Measurements from ENCODE around the gene ATP8B4. TPM values are rescaled to one million over a fixed set of nuclear protein-coding genes. Genes with fewer than 3 reads are reported as not detected.
A peak's percentile ranks its signal among the peaks of the same experiment; 100 is the strongest.

ATP8B4 gene
- total and polyA plus RNA-seq, 8 donors: 2.1 to 8.1 (median 2.9) TPM

- no peak for TF ChIP-seq CTCF (IDR thresholded peaks at IDR 0.05)
- ATAC-seq: no peak
These were observed 127.4 kb downstream of the ATP8B4 start for GRCh38 chr15:49991587-49991986.

GRCh38 chr15:49990835-49991545, 128.0 kb downstream of the ATP8B4 start:
- intact Hi-C loops (cut with DNase I): no loop called here
- Histone ChIP-seq H3K4me1 (peaks cover 0 to 9% of the 10 kb centered on the region in 2 donors), H3K9me3 (no peaks in the 10 kb centered on the region), H3K27ac (no peak overlapping the region), H3K36me3 (no peaks in the 10 kb centered on the region), H3K27me3 (no peaks in the 10 kb centered on the region), H3K4me3 (no peak overlapping the region)
- no peak for DNase-seq
- no peak for TF ChIP-seq CTCF (IDR thresholded peaks at IDR 0.05)
- no peak for ATAC-seq

More at GRCh38 chr15:49991587-49991986, 127.4 kb downstream of the ATP8B4 start:
- Histone ChIP-seq H3K4me1 (peaks cover 0 to 9% of the 10 kb centered on the region in 2 donors), H3K36me3 (no peaks in the 10 kb centered on the region), H3K4me3 (no peak overlapping the region), H3K27ac (no peak overlapping the region), H3K27me3 (no peaks in the 10 kb centered on the region), H3K9me3 (no peaks in the 10 kb centered on the region)
- intact Hi-C loops (cut with DNase I): no loop called here
- no peak for DNase-seq

- no peak for TF ChIP-seq CTCF (IDR thresholded peaks at IDR 0.05)
- H3K4me1 ChIP-seq: peaks cover 0 to 9% of the 10 kb centered on the region in 2 donors
- H3K9me3 ChIP-seq: no peaks in the 10 kb centered on the region
- H3K27ac ChIP-seq: peak overlapping the region in 1 of 2 donors; percentile 70
- no peaks in the 10 kb centered on the region for H3K27me3 ChIP-seq
- intact Hi-C loops (cut with DNase I): no loop called here
- no peaks in the 10 kb centered on the region for H3K36me3 ChIP-seq
- no peak for DNase-seq
- H3K4me3 ChIP-seq: no peak overlapping the region
- ATAC-seq: no peak
These were observed 129.5 kb downstream of the ATP8B4 start for GRCh38 chr15:49989498-49989897.

- H3K27ac ChIP-seq: peak overlapping the region in 1 of 2 donors; percentile 70
- H3K27me3 ChIP-seq: no peaks in the 10 kb centered on the region
- no peak for ATAC-seq
- intact Hi-C loops (cut with DNase I): no loop called here
- no peaks in the 10 kb centered on the region for H3K36me3 ChIP-seq
- H3K9me3 ChIP-seq: no peaks in the 10 kb centered on the region
- peaks cover 0 to 9% of the 10 kb centered on the region in 2 donors for H3K4me1 ChIP-seq
- no peak for TF ChIP-seq CTCF (IDR thresholded peaks at IDR 0.05)
- no peak overlapping the region for H3K4me3 ChIP-seq
- DNase-seq: no peak
These were observed 130.3 kb downstream of the ATP8B4 start for GRCh38 chr15:49988766-49989165.

- H3K27me3 ChIP-seq: no peaks in the 10 kb centered on the region
- H3K9me3 ChIP-seq: no peaks in the 10 kb centered on the region
- H3K4me3 ChIP-seq: no peak overlapping the region
- intact Hi-C loops (cut with DNase I): no loop called here
- H3K27ac ChIP-seq: no peak overlapping the region
- DNase-seq (no peak), ATAC-seq (no peak)
- H3K4me1 ChIP-seq: peaks cover 0 to 9% of the 10 kb centered on the region in 2 donors
- no peak for TF ChIP-seq CTCF (IDR thresholded peaks at IDR 0.05)
- H3K36me3 ChIP-seq: no peaks in the 10 kb centered on the region
These were observed 131.1 kb downstream of the ATP8B4 start for GRCh38 chr15:49987896-49988295.

All from left lung (tissue), 10 donors.